Uterus (tissue), 2 donors: ENCODE data around the gene C11orf97.

Source experiments
- POLR2A ChIP-seq, 2 donors: fragments of 450-650 bp; IDR thresholded peaks; one replicate each; pipeline ENCODE4 v1.6.1; 2016; ENCODE audit warnings: antibody characterized with exemption in 2 of 2, mild to moderate bottlenecking in 1 of 2, moderate library complexity in 1 of 2
- TF ChIP-seq, protein P1 (sequence below), 4 experiments: fragments of 200-600 bp in 2 of 4; fragments of 450-650 bp in 2 of 4; sonication (generic) in 2 of 4; IDR thresholded peaks; one replicate each; pipeline ENCODE4 v1.5.1; 2016 to 2019; ENCODE audit warnings: antibody characterized with exemption in 4 of 4, mild to moderate bottlenecking in 2 of 4, moderate library complexity in 1 of 4

DNA sequence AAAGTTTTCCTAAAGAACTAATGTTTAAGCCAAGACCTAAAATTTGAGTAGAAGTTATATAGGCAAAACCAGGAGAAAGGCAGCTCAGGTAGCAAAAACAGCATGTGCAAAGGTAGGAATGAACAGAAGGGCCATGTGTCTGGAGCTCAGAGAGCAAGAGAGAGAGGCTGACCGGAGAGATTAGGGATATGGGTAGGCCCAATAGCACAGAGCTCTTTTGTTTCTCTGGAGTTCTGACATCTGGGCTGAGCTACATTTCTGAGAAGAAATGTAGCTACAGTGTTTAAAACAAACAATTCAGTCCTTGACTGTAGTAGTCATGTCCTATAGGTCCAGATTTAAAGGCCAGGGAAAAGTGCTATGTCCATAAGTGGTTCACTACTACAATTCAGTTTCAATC is 4.5 kb downstream of the C11orf97 start:
- TF ChIP-seq POLR2A (IDR thresholded peaks at IDR 0.05), result no peak
- TF ChIP-seq, protein P1, sequence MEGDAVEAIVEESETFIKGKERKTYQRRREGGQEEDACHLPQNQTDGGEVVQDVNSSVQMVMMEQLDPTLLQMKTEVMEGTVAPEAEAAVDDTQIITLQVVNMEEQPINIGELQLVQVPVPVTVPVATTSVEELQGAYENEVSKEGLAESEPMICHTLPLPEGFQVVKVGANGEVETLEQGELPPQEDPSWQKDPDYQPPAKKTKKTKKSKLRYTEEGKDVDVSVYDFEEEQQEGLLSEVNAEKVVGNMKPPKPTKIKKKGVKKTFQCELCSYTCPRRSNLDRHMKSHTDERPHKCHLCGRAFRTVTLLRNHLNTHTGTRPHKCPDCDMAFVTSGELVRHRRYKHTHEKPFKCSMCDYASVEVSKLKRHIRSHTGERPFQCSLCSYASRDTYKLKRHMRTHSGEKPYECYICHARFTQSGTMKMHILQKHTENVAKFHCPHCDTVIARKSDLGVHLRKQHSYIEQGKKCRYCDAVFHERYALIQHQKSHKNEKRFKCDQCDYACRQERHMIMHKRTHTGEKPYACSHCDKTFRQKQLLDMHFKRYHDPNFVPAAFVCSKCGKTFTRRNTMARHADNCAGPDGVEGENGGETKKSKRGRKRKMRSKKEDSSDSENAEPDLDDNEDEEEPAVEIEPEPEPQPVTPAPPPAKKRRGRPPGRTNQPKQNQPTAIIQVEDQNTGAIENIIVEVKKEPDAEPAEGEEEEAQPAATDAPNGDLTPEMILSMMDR (IDR thresholded peaks at IDR 0.05), result no peak
